Progenitor cell of endocrine pancreas (in vitro differentiated cells): ENCODE results near the gene LILRA6. TPM values are rescaled to one million over a fixed set of nuclear protein-coding genes. Genes with fewer than 3 reads are reported as not detected.
A peak's percentile ranks its signal among the peaks of the same experiment; 100 is the strongest.
"Not testable (repeated sequence)": the region's sequence is repeated elsewhere in the genome, so short reads cannot be mapped to it uniquely, and the experiment has no call there.

Source experiments
- DNase-seq: peaks from one replicate; pipeline ENCODE4 v3.0.0; 2021; ENCODE audit warnings: low spot score; ENCODE audit not compliant: unreplicated experiment
- H3K27ac Mint-ChIP-seq: 2 replicates; pipeline ENCODE4 v1.8.0; 2021; ENCODE audit warnings: mild to moderate bottlenecking, moderate library complexity, mixed read lengths
- H3K27me3 Mint-ChIP-seq: 2 replicates; pipeline ENCODE4 v1.8.0; 2021; ENCODE audit warnings: mixed read lengths
- H3K36me3 Mint-ChIP-seq: 2 replicates; pipeline ENCODE4 v1.8.0; 2022; ENCODE audit warnings: mixed read lengths; ENCODE audit not compliant: insufficient read depth
- H3K4me1 Mint-ChIP-seq: 2 replicates; pipeline ENCODE4 v1.8.0; 2021; ENCODE audit warnings: low read depth, mixed read lengths
- H3K4me3 Mint-ChIP-seq: 2 replicates; pipeline ENCODE4 v1.8.0; 2021; ENCODE audit warnings: low read depth, mild to moderate bottlenecking, moderate library complexity, mixed read lengths
- H3K9me3 Mint-ChIP-seq: 2 replicates; pipeline ENCODE4 v1.8.0; 2021; ENCODE audit warnings: low read depth, mixed read lengths
- total RNA-seq: library from RNA; stranded (reverse); gene quantifications from 2 replicates; pipeline ENCODE4 v1.2.1, GENCODE V29; 2021
- TF ChIP-seq, protein P1 (sequence below): fragments of 200-600 bp; sonication (generic); IDR thresholded peaks from one replicate; pipeline ENCODE4 v1.5.0; 2021; ENCODE audit warnings: antibody characterized with exemption, mild to moderate bottlenecking; ENCODE audit not compliant: unreplicated experiment

The LILRA6 gene
- total RNA-seq, 1 donor from 2014 or later = not detected

DNA sequence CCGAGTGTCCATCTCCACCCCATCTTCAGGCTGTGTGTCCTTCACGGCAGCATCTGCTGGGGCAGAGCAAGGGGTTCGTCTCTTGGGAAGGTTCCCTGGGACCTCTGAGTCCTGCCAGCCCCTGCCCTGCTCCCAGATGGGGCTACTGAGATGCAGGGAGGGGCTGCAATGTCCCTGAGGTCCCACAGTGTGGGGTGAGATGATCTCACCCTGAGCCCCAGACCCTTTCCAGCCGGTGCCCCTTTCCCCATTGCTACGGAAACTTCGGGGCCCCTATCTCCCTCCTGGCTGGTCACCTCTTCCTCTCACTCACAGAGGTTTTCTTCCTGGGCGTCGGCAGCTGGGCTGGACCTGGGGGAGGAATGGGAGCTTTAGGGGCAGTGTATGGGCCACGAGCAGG is 33.4 kb upstream of the LILRA6 start:
- H3K4me1 Mint-ChIP-seq = no peaks in the 10 kb centered on the region
- peaks cover 54% of the 10 kb centered on the region for H3K27me3 Mint-ChIP-seq
- H3K27ac Mint-ChIP-seq = no peak overlapping the region
- no peak for DNase-seq
- TF ChIP-seq, protein P1, sequence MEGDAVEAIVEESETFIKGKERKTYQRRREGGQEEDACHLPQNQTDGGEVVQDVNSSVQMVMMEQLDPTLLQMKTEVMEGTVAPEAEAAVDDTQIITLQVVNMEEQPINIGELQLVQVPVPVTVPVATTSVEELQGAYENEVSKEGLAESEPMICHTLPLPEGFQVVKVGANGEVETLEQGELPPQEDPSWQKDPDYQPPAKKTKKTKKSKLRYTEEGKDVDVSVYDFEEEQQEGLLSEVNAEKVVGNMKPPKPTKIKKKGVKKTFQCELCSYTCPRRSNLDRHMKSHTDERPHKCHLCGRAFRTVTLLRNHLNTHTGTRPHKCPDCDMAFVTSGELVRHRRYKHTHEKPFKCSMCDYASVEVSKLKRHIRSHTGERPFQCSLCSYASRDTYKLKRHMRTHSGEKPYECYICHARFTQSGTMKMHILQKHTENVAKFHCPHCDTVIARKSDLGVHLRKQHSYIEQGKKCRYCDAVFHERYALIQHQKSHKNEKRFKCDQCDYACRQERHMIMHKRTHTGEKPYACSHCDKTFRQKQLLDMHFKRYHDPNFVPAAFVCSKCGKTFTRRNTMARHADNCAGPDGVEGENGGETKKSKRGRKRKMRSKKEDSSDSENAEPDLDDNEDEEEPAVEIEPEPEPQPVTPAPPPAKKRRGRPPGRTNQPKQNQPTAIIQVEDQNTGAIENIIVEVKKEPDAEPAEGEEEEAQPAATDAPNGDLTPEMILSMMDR = no peak
- no peaks in the 10 kb centered on the region for H3K9me3 Mint-ChIP-seq
- no peak overlapping the region for H3K4me3 Mint-ChIP-seq
- no peaks in the 10 kb centered on the region for H3K36me3 Mint-ChIP-seq

DNA sequence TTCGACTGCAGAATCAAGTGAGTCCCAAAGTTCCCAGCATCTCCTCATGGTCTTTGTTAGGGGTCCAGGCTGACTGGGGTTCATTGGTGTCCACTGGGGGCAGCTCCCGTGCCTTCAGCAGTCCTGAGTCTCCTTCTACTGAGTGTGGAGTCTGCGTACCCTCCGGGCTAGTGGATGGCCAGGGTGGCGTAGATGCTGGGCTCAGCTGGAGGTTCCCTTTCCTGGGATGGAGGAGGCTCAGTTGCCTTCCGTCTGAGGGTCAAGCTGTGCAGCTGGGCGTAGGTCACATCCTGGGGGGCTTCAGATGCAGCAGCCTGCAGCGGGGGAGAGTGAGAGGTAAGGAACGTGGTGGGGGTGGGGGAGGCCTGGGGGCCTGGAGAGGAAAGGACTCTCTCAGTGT is 31.9 kb upstream of the LILRA6 start:
- not testable (repeated sequence) for H3K4me3 Mint-ChIP-seq, H3K4me1 Mint-ChIP-seq, H3K36me3 Mint-ChIP-seq, DNase-seq, H3K9me3 Mint-ChIP-seq
- peaks cover 48% of the 10 kb centered on the region for H3K27me3 Mint-ChIP-seq
- H3K27ac Mint-ChIP-seq = peak overlapping the region; percentile 76

DNA sequence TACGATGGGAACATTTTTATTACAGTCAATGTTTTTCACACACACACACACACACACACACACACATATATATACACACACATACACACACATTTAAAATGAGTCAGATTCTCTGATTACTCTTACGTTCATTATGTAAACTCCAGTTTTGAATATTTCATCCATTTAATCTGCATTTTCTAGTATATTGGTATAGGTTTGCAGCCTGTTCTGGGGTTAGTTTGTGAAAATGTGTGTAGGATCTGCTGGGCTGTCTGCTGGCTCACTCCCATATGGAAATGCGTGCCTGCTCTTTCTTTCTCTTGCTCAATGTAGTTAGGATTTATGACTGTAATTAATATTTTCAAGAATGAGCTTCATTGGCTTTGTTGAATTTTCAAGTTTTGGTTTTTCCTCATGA is 31.2 kb upstream of the LILRA6 start:
- Mint-ChIP-seq H3K36me3 (no peaks in the 10 kb centered on the region), H3K27me3 (peaks cover 45% of the 10 kb centered on the region), H3K4me3 (no peak overlapping the region), H3K9me3 (no peaks in the 10 kb centered on the region), H3K27ac (no peak overlapping the region), H3K4me1 (no peaks in the 10 kb centered on the region)
- DNase-seq = no peak
- TF ChIP-seq, protein P1 = no peak

DNA sequence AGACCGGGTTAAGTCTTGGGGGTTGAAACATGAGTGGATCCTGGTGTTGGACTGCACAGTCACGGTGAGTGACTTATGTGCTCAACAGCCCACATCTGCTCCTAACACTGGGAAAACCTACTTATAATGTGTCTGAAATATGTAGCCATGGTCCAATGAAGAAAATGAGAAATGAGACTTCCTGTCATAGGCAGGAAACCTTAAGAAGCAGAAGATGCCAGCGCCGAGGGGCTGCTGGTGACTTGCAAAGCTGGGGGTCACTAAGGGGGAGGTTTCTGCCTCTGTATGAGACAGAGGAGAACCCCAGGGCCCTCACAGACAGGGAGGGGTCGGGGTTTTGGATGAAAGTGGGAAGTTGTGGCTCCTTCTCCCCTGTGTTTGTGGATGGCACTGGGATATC is 29.6 kb upstream of the LILRA6 start:
- H3K27ac Mint-ChIP-seq, H3K4me3 Mint-ChIP-seq, DNase-seq, H3K36me3 Mint-ChIP-seq, H3K4me1 Mint-ChIP-seq, H3K9me3 Mint-ChIP-seq: not testable (repeated sequence)
- H3K27me3 Mint-ChIP-seq = peaks cover 57% of the 10 kb centered on the region

DNA sequence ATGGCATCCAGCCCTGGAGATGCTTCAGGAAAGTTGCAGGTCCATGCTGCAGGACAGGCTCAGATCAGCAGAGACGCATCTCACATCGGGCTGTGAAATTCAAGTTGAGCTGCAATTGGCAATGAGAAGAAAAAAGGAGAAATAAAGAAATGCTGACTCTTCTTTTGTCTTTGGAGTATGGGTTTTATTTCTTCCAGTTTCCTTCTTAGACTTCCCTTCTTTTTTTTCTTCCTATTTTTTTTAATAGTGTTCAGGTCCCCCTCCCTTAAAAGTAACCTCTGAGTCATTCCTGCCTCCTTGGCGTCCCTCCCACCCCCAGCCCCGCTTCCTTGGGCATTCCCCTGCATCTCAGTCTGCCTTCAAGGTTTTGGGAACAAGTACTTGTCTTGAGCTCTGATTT is 29.0 kb upstream of the LILRA6 start:
- H3K9me3 Mint-ChIP-seq, H3K27ac Mint-ChIP-seq: not testable (repeated sequence)
- H3K27me3 Mint-ChIP-seq = peaks cover 61% of the 10 kb centered on the region

DNA sequence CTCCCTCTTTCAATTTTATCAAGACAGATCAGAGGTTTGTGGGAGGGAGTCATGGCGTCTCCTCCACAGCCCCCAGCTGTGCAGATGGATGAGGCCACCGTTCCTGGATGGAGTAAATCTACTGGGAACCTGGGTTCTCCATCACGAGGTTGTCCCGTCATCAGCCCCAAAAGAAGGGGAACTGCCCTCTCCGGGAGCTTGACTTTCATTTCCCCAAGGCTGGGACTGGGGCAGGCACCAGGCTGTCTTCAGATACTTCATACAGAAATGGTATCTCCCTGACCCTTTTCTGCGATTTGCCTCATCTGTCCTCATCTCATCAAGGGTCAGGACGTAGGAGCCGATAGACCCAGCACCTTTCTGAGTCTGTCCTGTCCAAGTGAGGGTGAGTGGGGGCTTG is 28.5 kb upstream of the LILRA6 start:
- Mint-ChIP-seq H3K4me3 (no peak overlapping the region), H3K27ac (no peak overlapping the region), H3K9me3 (no peaks in the 10 kb centered on the region), H3K4me1 (no peaks in the 10 kb centered on the region), H3K27me3 (peaks cover 59% of the 10 kb centered on the region), H3K36me3 (no peaks in the 10 kb centered on the region)
- TF ChIP-seq, protein P1 = no peak
- no peak for DNase-seq

More for the DNA sequence above, 29.0 kb upstream of the LILRA6 start:
- DNase-seq, H3K4me3 Mint-ChIP-seq, H3K36me3 Mint-ChIP-seq, H3K4me1 Mint-ChIP-seq: not testable (repeated sequence)

DNA sequence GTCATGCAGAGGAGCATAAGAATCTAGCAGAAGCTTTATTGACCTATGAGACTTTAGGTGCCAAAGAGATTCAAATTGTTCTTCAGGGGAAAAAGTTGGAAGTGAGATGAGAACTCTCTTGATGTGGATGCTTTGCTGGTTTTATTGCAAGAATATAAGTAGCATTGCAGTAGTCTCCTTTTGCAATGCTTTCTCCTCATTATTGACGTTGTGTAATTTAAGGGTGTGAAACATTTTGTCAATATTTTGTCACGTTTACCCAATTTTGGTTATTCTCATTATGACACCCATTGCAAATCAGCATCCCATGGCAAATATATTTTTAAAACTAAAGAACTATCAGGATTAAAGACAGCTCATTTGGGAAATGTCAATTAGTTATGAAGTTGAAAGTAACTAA is 26.3 kb upstream of the LILRA6 start:
- DNase-seq = no peak
- no peak overlapping the region for H3K4me3 Mint-ChIP-seq
- H3K27ac Mint-ChIP-seq = no peak overlapping the region
- H3K36me3 Mint-ChIP-seq = no peaks in the 10 kb centered on the region
- peaks cover 61% of the 10 kb centered on the region for H3K27me3 Mint-ChIP-seq
- TF ChIP-seq, protein P1 = no peak
- no peaks in the 10 kb centered on the region for H3K4me1 Mint-ChIP-seq
- no peaks in the 10 kb centered on the region for H3K9me3 Mint-ChIP-seq
